A549 (cell line): ENCODE results near the gene PLAC8L1. TPM values are rescaled to one million over a fixed set of nuclear protein-coding genes. Genes with fewer than 3 reads are reported as not detected.

Source experiments
- ATAC-seq, 2 experiments: fragments of 200-7000 bp in 1 of 2; fragments of >200 bp in 1 of 2; cut with Nextera tagmentation in 1 of 2; cut with Tn5 transposase in 1 of 2; 3 replicates each; pipeline versions ENCODE4 v1.8.0 to v1.9.1; 2018 to 2020; ENCODE audit warnings: mild to moderate bottlenecking in 1 of 2, moderate library complexity in 1 of 2
- CTCF ChIA-PET: fragments of 300-600 bp; sonication (Branson Sonifier 250); formaldehyde crosslinking; extraction: SDS; loops from one replicate; lab custom pipeline; 2021; ENCODE audit warnings: antibody characterized with exemption, inconsistent platforms; lab: Yijun Ruan, JAX
- POLR2A ChIA-PET: fragments of 350-600 bp; formaldehyde crosslinking; extraction: SDS; loops from one replicate; lab custom pipeline; 2021; ENCODE audit warnings: antibody characterized with exemption, inconsistent platforms; lab: Yijun Ruan, JAX
- DNase-seq, 2 experiments: peaks; one replicate each; pipeline versions ENCODE4 v3.0.0 to v3.0.0-alpha.2; 2011 to 2016; ENCODE audit warnings: low read depth in 1 of 2, low spot score in 1 of 2
- FAIRE-seq: peaks from 2 replicates; lab custom pipeline; 2011; peaks lifted over from hg19 to GRCh38; lab: Jason Lieb, UNC
- H3K27ac ChIP-seq, 2 experiments: fragments of >200 bp; sonication (Bioruptor Twin); formaldehyde crosslinking; 3 replicates each; pipeline ENCODE4 v1.5.1; 2016 to 2017
- H3K4me1 ChIP-seq: fragments of >200 bp; sonication (Bioruptor Twin); formaldehyde crosslinking; 3 replicates; pipeline ENCODE4 v1.6.1; 2016
- H3K4me2 ChIP-seq: fragments of >200 bp; sonication (Bioruptor Twin); formaldehyde crosslinking; 3 replicates; pipeline ENCODE4 v1.6.1; 2016
- H3K4me3 ChIP-seq: fragments of >200 bp; sonication (Bioruptor Twin); formaldehyde crosslinking; 3 replicates; pipeline ENCODE4 v1.5.1; 2016
- H3K9me3 ChIP-seq: fragments of >200 bp; sonication (Bioruptor Twin); formaldehyde crosslinking; 3 replicates; pipeline ENCODE4 v1.6.1; 2016
- ATOH8 ChIP-seq: fragments of 250-450 bp; sonication (Bioruptor Pico); IDR thresholded peaks from 2 replicates; pipeline ENCODE4 v1.5.0; 2020; ENCODE audit warnings: low read depth, mild to moderate bottlenecking, moderate library complexity
- BCL3 ChIP-seq: fragments of >200 bp; sonication (Bioruptor Twin); formaldehyde crosslinking; IDR thresholded peaks from 3 replicates; pipeline ENCODE4 v1.6.1; 2016
- BHLHE40 ChIP-seq: IDR thresholded peaks from 2 replicates; pipeline ENCODE4 v1.6.1; 2012; ENCODE audit warnings: low read depth, low read length, inconsistent platforms
- CBX2 ChIP-seq: fragments of 200-600 bp; sonication (generic); IDR thresholded peaks from 2 replicates; pipeline ENCODE4 v1.6.1; 2016; ENCODE audit warnings: low read depth, mild to moderate bottlenecking, borderline replicate concordance
- CHD2 ChIP-seq: fragments of 150-350 bp; IDR thresholded peaks from 2 replicates; pipeline ENCODE4 v1.6.1; 2014; ENCODE audit warnings: low read length; ENCODE audit not compliant: partially characterized antibody
- ELK1 ChIP-seq: fragments of 150-350 bp; IDR thresholded peaks from 2 replicates; pipeline ENCODE4 v1.6.1; 2014; ENCODE audit warnings: low read depth, mild to moderate bottlenecking, low read length
- EP300 ChIP-seq, 2 experiments: fragments of >200 bp; sonication (Bioruptor Twin); formaldehyde crosslinking; IDR thresholded peaks; 2 replicates in 1 of 2; 3 replicates in 1 of 2; pipeline ENCODE4 v1.6.1; 2016 to 2017
- ESRRA ChIP-seq: fragments of 150-350 bp; IDR thresholded peaks from 2 replicates; pipeline ENCODE4 v1.6.1; 2014; ENCODE audit warnings: mild to moderate bottlenecking, low read length, borderline replicate concordance
- FOSB ChIP-seq: fragments of 250-450 bp; sonication (Bioruptor Pico); IDR thresholded peaks from 2 replicates; pipeline ENCODE4 v1.5.0; 2020; ENCODE audit warnings: mild to moderate bottlenecking, moderate library complexity
- FOSL2 ChIP-seq, 2 experiments: fragments of 450-650 bp in 1 of 2; fragments of >200 bp in 1 of 2; sonication (Bioruptor Twin) in 1 of 2; formaldehyde crosslinking; IDR thresholded peaks; 2 replicates each; pipeline versions ENCODE4 v1.5.0 to v1.6.1; 2016 to 2020; ENCODE audit warnings: mild to moderate bottlenecking in 1 of 2, moderate library complexity in 1 of 2
- FOXS1 ChIP-seq: fragments of 250-450 bp; sonication (Bioruptor Pico); IDR thresholded peaks from 2 replicates; pipeline ENCODE4 v1.5.0; 2020; ENCODE audit warnings: mild to moderate bottlenecking, moderate library complexity
- HEYL ChIP-seq: fragments of 250-450 bp; sonication (Bioruptor Pico); IDR thresholded peaks from 2 replicates; pipeline ENCODE4 v1.8.0; 2021; ENCODE audit warnings: mild to moderate bottlenecking, moderate library complexity
- HOXA7 ChIP-seq: fragments of 250-450 bp; sonication (Bioruptor Pico); IDR thresholded peaks from 2 replicates; pipeline ENCODE4 v1.5.0; 2020; ENCODE audit warnings: mild to moderate bottlenecking, moderate library complexity
- HOXB13 ChIP-seq: fragments of 250-450 bp; sonication (Bioruptor Pico); IDR thresholded peaks from 2 replicates; pipeline ENCODE4 v1.5.0; 2020; ENCODE audit warnings: low read depth, mild to moderate bottlenecking, moderate library complexity
- JUN ChIP-seq, 2 experiments: fragments of >200 bp; sonication (Bioruptor Twin); formaldehyde crosslinking; IDR thresholded peaks; 2 replicates in 1 of 2; 3 replicates in 1 of 2; pipeline ENCODE4 v1.6.1; 2016 to 2017
- KDM1A ChIP-seq: fragments of 200-600 bp; sonication (generic); IDR thresholded peaks from 2 replicates; pipeline ENCODE4 v1.6.1; 2016; ENCODE audit warnings: low read depth, mild to moderate bottlenecking
- KDM5A ChIP-seq: fragments of 200-600 bp; sonication (generic); IDR thresholded peaks from 2 replicates; pipeline ENCODE4 v1.6.1; 2016; ENCODE audit warnings: antibody characterized with exemption, mild to moderate bottlenecking
- NFE2L2 ChIP-seq: fragments of 150-350 bp; conservative IDR thresholded peaks from 2 replicates; pipeline ENCODE4 v1.6.1; 2014; ENCODE audit warnings: low read length
- NPAS2 ChIP-seq: fragments of 250-450 bp; sonication (Bioruptor Pico); IDR thresholded peaks from 2 replicates; pipeline ENCODE4 v1.8.0; 2022; ENCODE audit warnings: mild to moderate bottlenecking, moderate library complexity, borderline replicate concordance
- NR3C1 ChIP-seq: fragments of >200 bp; sonication (Bioruptor Twin); formaldehyde crosslinking; IDR thresholded peaks from 3 replicates; pipeline ENCODE4 v1.6.1; 2017
- POLR2A ChIP-seq: IDR thresholded peaks from 2 replicates; pipeline ENCODE4 v1.6.1; 2012; ENCODE audit warnings: mild to moderate bottlenecking, low read length
- RAD21 ChIP-seq, 2 experiments: fragments of >200 bp in 1 of 2; sonication (Bioruptor Twin) in 1 of 2; formaldehyde crosslinking in 1 of 2; IDR thresholded peaks in 1 of 2; conservative IDR thresholded peaks in 1 of 2; 2 replicates in 1 of 2; 3 replicates in 1 of 2; pipeline ENCODE4 v1.6.1; 2012 to 2018; ENCODE audit warnings: inconsistent platforms in 1 of 2
- RARB ChIP-seq: fragments of 250-450 bp; sonication (Bioruptor Pico); IDR thresholded peaks from 2 replicates; pipeline ENCODE4 v1.8.0; 2021; ENCODE audit warnings: mild to moderate bottlenecking, moderate library complexity
- RCOR1 ChIP-seq: fragments of 150-350 bp; IDR thresholded peaks from 2 replicates; pipeline ENCODE4 v1.6.1; 2014; ENCODE audit warnings: antibody characterized with exemption, low read length, low read depth
- SREBF2 ChIP-seq: fragments of 450-650 bp; IDR thresholded peaks from 2 replicates; pipeline ENCODE4 v1.6.1; 2014; ENCODE audit warnings: mild to moderate bottlenecking, moderate library complexity
- TFCP2L1 ChIP-seq: fragments of 250-450 bp; sonication (Bioruptor Pico); IDR thresholded peaks from 2 replicates; pipeline ENCODE4 v1.5.0; 2021; ENCODE audit warnings: mild to moderate bottlenecking
- USF2 ChIP-seq: fragments of 450-650 bp; IDR thresholded peaks from 2 replicates; pipeline ENCODE4 v1.6.1; 2014; ENCODE audit warnings: antibody characterized with exemption
- ZC3H11A ChIP-seq: fragments of 450-650 bp; IDR thresholded peaks from 2 replicates; pipeline ENCODE4 v1.6.1; 2014; ENCODE audit warnings: antibody characterized with exemption, mild to moderate bottlenecking
- ZFP36 ChIP-seq: fragments of 450-650 bp; IDR thresholded peaks from 2 replicates; pipeline ENCODE4 v1.6.1; 2014; ENCODE audit warnings: borderline replicate concordance; ENCODE audit not compliant: partially characterized antibody
- WGBS: methylation state at CpG from one replicate; pipeline ENCODE4 v1.1.6; 2017; ENCODE audit errors: missing lambda C conversion rate; 5-methylcytosine and 5-hydroxymethylcytosine counted together
- polyA plus RNA-seq, 4 experiments: library from polyadenylated mRNA; depleted of rRNA in 3 of 4; stranded (reverse); fragments of >200 nt; fragmentation: RNase III in 1 of 4; extraction: RNeasy Plus Mini Kit Qiagen cat#74134 plus additional on column Dnase treatment in 1 of 4; gene quantifications; 2 replicates in 3 of 4; 3 replicates in 1 of 4; pipeline ENCODE4 v1.2.3, GENCODE V29; 2011 to 2017

PLAC8L1 gene
- polyA plus RNA-seq, 2 of the 4 experiments (the other 2 are of a cell fraction): 0.41 to 0.70 TPM

GRCh38 chr5:146088098-146088497 lies 17.3 kb downstream of the PLAC8L1 start:
- H3K4me2 ChIP-seq: no peak overlapping the region
- FAIRE-seq (no peak), ATAC-seq (no peak), DNase-seq (no peak)
- 87% methylated on average over 3 of the region's 3 CpGs for WGBS
- H3K4me3 ChIP-seq: no peak overlapping the region
- CTCF ChIA-PET: no interaction called here
- no peak overlapping the region for H3K27ac ChIP-seq
- no peaks in the 10 kb centered on the region for H3K9me3 ChIP-seq
- TF ChIP-seq TFCP2L1 (CRISPR knock-in tag) (no peak), CHD2 (no peak), FOSB (CRISPR knock-in tag) (no peak), ZC3H11A (no peak), NPAS2 (no peak), ELK1 (no peak)
- no peaks in the 10 kb centered on the region for H3K4me1 ChIP-seq
- POLR2A ChIA-PET: no interaction called here

GRCh38 chr5:146084376-146084775 lies 21.0 kb downstream of the PLAC8L1 start:
- FAIRE-seq (no peak), ATAC-seq (no peak)

GRCh38 chr5:146082798-146083197 lies 22.6 kb downstream of the PLAC8L1 start:
- Histone ChIP-seq H3K4me1 (no peaks in the 10 kb centered on the region), H3K9me3 (no peaks in the 10 kb centered on the region), H3K4me3 (no peak overlapping the region), H3K4me2 (no peak overlapping the region), H3K27ac (no peak overlapping the region)
- ATAC-seq: no peak
- WGBS: 82% methylated on average over 3 of the region's 3 CpGs
- no peak for TF ChIP-seq BHLHE40
- TF ChIP-seq FOSL2 (IDR thresholded peaks at IDR 0.05): no peak
- TF ChIP-seq FOSL2 (CRISPR knock-in tag; IDR thresholded peaks at IDR 0.05): no peak
- no peak for TF ChIP-seq RARB (CRISPR knock-in tag)
- no peak for TF ChIP-seq NFE2L2
- no peak for TF ChIP-seq USF2
- no peak for TF ChIP-seq FOXS1
- no peak for TF ChIP-seq KDM1A
- TF ChIP-seq SREBF2: no peak
- TF ChIP-seq POLR2A: no peak
- no peak for TF ChIP-seq HEYL (CRISPR knock-in tag)
- no peak for TF ChIP-seq JUN (IDR thresholded peaks at IDR 0.05)
- POLR2A ChIA-PET: no interaction called here
- no peak for DNase-seq
- CTCF ChIA-PET: interaction anchor here (0.9 kb wide), 1 partner anchor 11 kb away, joined by 4 read pairs; no protein-coding TSS in a partner anchor
- no peak for FAIRE-seq

More at GRCh38 chr5:146084376-146084775, 21.0 kb downstream of the PLAC8L1 start:
- Histone ChIP-seq H3K4me2 (no peak overlapping the region), H3K27ac (no peak overlapping the region), H3K4me3 (no peak overlapping the region), H3K9me3 (no peaks in the 10 kb centered on the region), H3K4me1 (no peaks in the 10 kb centered on the region)
- no peak for DNase-seq
- POLR2A ChIA-PET: no interaction called here
- WGBS: 97% methylated on average over 4 of the region's 4 CpGs
- TF ChIP-seq EP300 (IDR thresholded peaks at IDR 0.05): no peak
- TF ChIP-seq ZFP36: no peak
- no peak for TF ChIP-seq RCOR1
- CTCF ChIA-PET: no interaction called here

GRCh38 chr5:146081556-146081955 lies 23.8 kb downstream of the PLAC8L1 start:
- CTCF ChIA-PET: no interaction called here

More at GRCh38 chr5:146081556-146081955, 23.8 kb downstream of the PLAC8L1 start:
- no peak overlapping the region for H3K27ac ChIP-seq
- POLR2A ChIA-PET: no interaction called here
- no peaks in the 10 kb centered on the region for H3K4me1 ChIP-seq
- WGBS: 88% methylated on average over 6 of the region's 6 CpGs
- DNase-seq: no peak
- ATAC-seq: no peak
- TF ChIP-seq CHD2 (no peak), NPAS2 (no peak), TFCP2L1 (CRISPR knock-in tag) (no peak), HOXB13 (CRISPR knock-in tag) (no peak), NR3C1 (no peak), JUN (IDR thresholded peaks at IDR 0.05) (no peak), BCL3 (no peak), RAD21 (conservative IDR thresholded peaks at IDR 0.05 in 1 of 2, IDR thresholded peaks at IDR 0.05 in 1 of 2) (no peak), EP300 (IDR thresholded peaks at IDR 0.05) (no peak), HOXA7 (no peak), KDM5A (no peak), ATOH8 (CRISPR knock-in tag) (no peak), ESRRA (no peak), NFE2L2 (no peak), CBX2 (no peak), KDM1A (no peak)
- TF ChIP-seq, all 56 proteins: peak for 0
- Histone ChIP-seq H3K4me3 (no peak overlapping the region), H3K9me3 (no peaks in the 10 kb centered on the region), H3K4me2 (no peak overlapping the region)
- no peak for FAIRE-seq
